ENCODE data around the gene CIP2A. TPM values are rescaled to one million over a fixed set of nuclear protein-coding genes. Genes with fewer than 3 reads are reported as not detected.

Gene CIP2A
- total and polyA plus RNA-seq, 2 of the 8 experiments (the other 6 are each of a cell fraction or from before 2014, with no cell fraction given) = 11.9 to 38.0 TPM

DNA sequence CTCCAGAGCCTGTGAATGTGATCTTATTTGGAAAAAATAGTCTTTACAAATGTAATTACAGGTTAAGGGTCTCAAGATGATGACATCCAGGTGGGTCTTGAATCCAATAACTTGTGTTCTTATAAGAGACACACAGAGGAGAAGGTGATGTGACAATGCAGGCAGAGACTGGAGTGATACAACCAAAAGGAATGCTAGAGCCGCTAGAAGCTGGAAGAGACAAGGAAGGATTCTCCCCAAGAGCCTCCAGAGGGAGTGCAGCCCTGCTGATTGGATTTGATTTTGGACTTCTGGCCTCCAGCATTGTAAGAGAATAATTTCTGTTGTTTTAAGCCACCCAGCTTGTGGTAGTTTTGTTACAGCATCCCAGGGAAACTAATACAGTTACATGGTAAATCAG is 88.5 kb downstream of the CIP2A start:
- DNase-seq (ENCODE audit: low read depth in 1 of 2, low spot score in 2 of 2) = no peak
- H2BK20ac ChIP-seq (ENCODE audit: low read length) = no peak overlapping the region
- no peak overlapping the region for H3K56ac ChIP-seq (replicated peaks; ENCODE audit: insufficient read length, low read depth, low read length)
- no peak overlapping the region for H3K27ac ChIP-seq (ENCODE audit: low read depth, low read length)
- no peak overlapping the region for H4K8ac ChIP-seq (ENCODE audit: extremely low read depth, insufficient read depth, low read length)
- 89% methylated on average over 1 of the region's 1 CpG; no CpG with 5 or more reads in 1 of the 2 experiments for WGBS, 2 experiments (ENCODE audit: extremely low coverage in 1 of 2, insufficient coverage in 1 of 2, insufficient read length in 1 of 2, insufficient replicate concordance in 2 of 2, low coverage in 1 of 2, low lambda C conversion rate in 2 of 2, missing lambda C conversion rate in 1 of 2)
- POLR2A ChIA-PET (ENCODE audit: partially characterized antibody) = no interaction called here
- no peak overlapping the region for H2AFZ ChIP-seq (ENCODE audit: low read length)
- H3K9me3 ChIP-seq (ENCODE audit: insufficient read depth in 2 of 2, low read depth in 1 of 2, low read length in 1 of 2) = no peaks in the 10 kb centered on the region
- H3K9ac ChIP-seq (replicated peaks in 1 of 4; ENCODE audit: extremely low read depth in 1 of 4, low read depth in 3 of 4, low read length in 3 of 4) = no peak overlapping the region
- no peaks in the 10 kb centered on the region for H3K36me3 ChIP-seq (ENCODE audit: control insufficient read depth in 2 of 4, insufficient read depth in 4 of 4, low read length in 3 of 4)
- H3K4me3 ChIP-seq (ENCODE audit: extremely low read depth in 1 of 4, insufficient read depth in 2 of 4, low read depth in 3 of 4, low read length in 4 of 4) = no peak overlapping the region
- H3K23ac ChIP-seq (ENCODE audit: insufficient read length) = no peak overlapping the region
- no peak overlapping the region for H3K14ac ChIP-seq (ENCODE audit: insufficient read length)
- H3K4ac ChIP-seq (replicated peaks; ENCODE audit: insufficient read length, low read depth, low read length) = no peak overlapping the region
- no peak overlapping the region for H2BK15ac ChIP-seq (ENCODE audit: low read length)
- no peaks in the 10 kb centered on the region for H3K79me1 ChIP-seq (ENCODE audit: low read depth, low read length)
- H4K20me1 ChIP-seq (replicated peaks in 1 of 2; ENCODE audit: control insufficient read depth in 1 of 2, insufficient read depth in 2 of 2, low read length in 2 of 2) = no peaks in the 10 kb centered on the region
- no peak overlapping the region for H2AK5ac ChIP-seq (ENCODE audit: low read depth, low read length)
- no peak overlapping the region for H4K5ac ChIP-seq (ENCODE audit: insufficient read length, low read depth, low read length)
- H4K91ac ChIP-seq (replicated peaks; ENCODE audit: insufficient read length, low read length) = no peak overlapping the region
- CTCF ChIA-PET (ENCODE audit: partially characterized antibody) = interaction anchor here (0.9 to 5.0 kb wide), 7 partner anchors 11 to 347 kb away, joined by 3 to 30 read pairs (median 3); no protein-coding TSS in a partner anchor
- no peak overlapping the region for H3K4me2 ChIP-seq (ENCODE audit: insufficient read depth in 1 of 2, low read depth in 2 of 2, low read length in 2 of 2)
- no peaks in the 10 kb centered on the region for H3K27me3 ChIP-seq (replicated peaks in 1 of 4; ENCODE audit: control insufficient read depth in 3 of 4, extremely low read depth in 1 of 4, insufficient read depth in 3 of 4, low read length in 3 of 4)
- FAIRE-seq = no peak
- H2BK12ac ChIP-seq (ENCODE audit: low read depth, low read length) = no peak overlapping the region
- H3K23me2 ChIP-seq (ENCODE audit: low read depth, low read length) = no peaks in the 10 kb centered on the region
- H2BK5ac ChIP-seq (ENCODE audit: low read depth, low read length) = no peak overlapping the region
- H3K4me1 ChIP-seq (replicated peaks in 1 of 4; ENCODE audit: control insufficient read depth in 3 of 4, insufficient read depth in 4 of 4, low read length in 3 of 4) = no peaks in the 10 kb centered on the region
- no peak overlapping the region for H3K18ac ChIP-seq (ENCODE audit: extremely low read depth, low read length)
- H2BK120ac ChIP-seq (replicated peaks; ENCODE audit: low read depth, low read length) = no peak overlapping the region
- no peaks in the 10 kb centered on the region for H3K79me2 ChIP-seq (ENCODE audit: control insufficient read depth in 1 of 2, insufficient read depth in 2 of 2, low read length in 2 of 2)
- TF ChIP-seq ATF3 (IDR thresholded peaks at IDR 0.05; ENCODE audit: insufficient read depth, low read depth, low read length) = no peak
- no peak for TF ChIP-seq ZNF274 (IDR thresholded peaks at IDR 0.05; ENCODE audit: borderline replicate concordance, extremely low read depth, low read length)
- TF ChIP-seq POU5F1 (IDR thresholded peaks at IDR 0.05; ENCODE audit: low read depth, low read length) = no peak
- no peak for TF ChIP-seq SAP30 (IDR thresholded peaks at IDR 0.05; ENCODE audit: insufficient read depth, insufficient replicate concordance, low read length)
- TF ChIP-seq SIX5 (IDR thresholded peaks at IDR 0.05; ENCODE audit: low read depth, low read length) = no peak
- TF ChIP-seq FOSL1 (IDR thresholded peaks at IDR 0.05; ENCODE audit: insufficient read depth, low read depth, low read length) = no peak
- TF ChIP-seq KDM5A (IDR thresholded peaks at IDR 0.05; ENCODE audit: low read length) = no peak
- no peak for TF ChIP-seq SIRT6 (IDR thresholded peaks at IDR 0.05; ENCODE audit: low read length)
- no peak for TF ChIP-seq TEAD4 (IDR thresholded peaks at IDR 0.05; ENCODE audit: low read depth, low read length)
- no peak for TF ChIP-seq NANOG (IDR thresholded peaks at IDR 0.05; ENCODE audit: insufficient read depth, low read depth, low read length, poor library complexity, severe bottlenecking)
- TF ChIP-seq EP300 (IDR thresholded peaks at IDR 0.05; ENCODE audit: borderline replicate concordance in 1 of 2, low read depth in 2 of 2, low read length in 2 of 2) = no peak
- TF ChIP-seq GABPA (IDR thresholded peaks at IDR 0.05; ENCODE audit: borderline replicate concordance, insufficient read depth, low read length) = no peak
- TF ChIP-seq KDM1A (IDR thresholded peaks at IDR 0.05; ENCODE audit: borderline replicate concordance, low read length) = no peak
- no peak for TF ChIP-seq TBP (IDR thresholded peaks at IDR 0.05; ENCODE audit: low read depth, low read length)
